Measurements from ENCODE around the gene PDE6A. TPM values are rescaled to one million over a fixed set of nuclear protein-coding genes. Genes with fewer than 3 reads are reported as not detected.

The PDE6A gene
- polyA plus RNA-seq, 1 donor, result 0.25 TPM

- no peak for DNase-seq
Observed at GRCh38 chr5:149838881-149839739, 105.5 kb downstream of the PDE6A start.

DNA sequence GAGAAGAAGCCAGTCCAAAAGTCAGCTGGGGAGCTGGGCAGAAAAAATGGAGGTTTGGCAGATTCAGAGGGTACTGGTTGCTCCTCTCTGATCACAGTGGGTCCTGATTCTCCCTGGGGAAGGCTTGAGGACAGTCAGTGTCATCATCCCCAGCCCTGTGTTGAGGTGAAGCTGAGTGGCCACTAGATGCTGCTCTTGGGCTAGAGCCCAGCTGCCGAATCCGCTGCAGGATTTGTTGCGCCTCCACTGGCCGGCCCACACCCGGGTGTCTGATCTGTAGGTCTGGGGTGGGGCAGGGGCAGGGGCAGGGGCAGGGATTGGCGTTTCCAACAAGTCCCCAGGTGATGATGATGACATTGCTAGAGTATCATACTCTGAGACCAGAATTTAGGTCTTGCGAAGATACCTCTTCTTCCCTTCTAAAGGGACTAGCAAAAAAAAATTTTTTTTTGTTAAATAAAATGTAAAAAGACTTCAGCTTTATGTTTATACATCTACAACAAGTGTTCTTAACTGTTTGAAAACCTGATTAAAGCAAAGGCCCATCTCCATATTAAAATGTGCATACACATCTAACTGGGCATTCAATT lies 106.8 kb downstream of the PDE6A start:
- DNase-seq, result no peak

DNA sequence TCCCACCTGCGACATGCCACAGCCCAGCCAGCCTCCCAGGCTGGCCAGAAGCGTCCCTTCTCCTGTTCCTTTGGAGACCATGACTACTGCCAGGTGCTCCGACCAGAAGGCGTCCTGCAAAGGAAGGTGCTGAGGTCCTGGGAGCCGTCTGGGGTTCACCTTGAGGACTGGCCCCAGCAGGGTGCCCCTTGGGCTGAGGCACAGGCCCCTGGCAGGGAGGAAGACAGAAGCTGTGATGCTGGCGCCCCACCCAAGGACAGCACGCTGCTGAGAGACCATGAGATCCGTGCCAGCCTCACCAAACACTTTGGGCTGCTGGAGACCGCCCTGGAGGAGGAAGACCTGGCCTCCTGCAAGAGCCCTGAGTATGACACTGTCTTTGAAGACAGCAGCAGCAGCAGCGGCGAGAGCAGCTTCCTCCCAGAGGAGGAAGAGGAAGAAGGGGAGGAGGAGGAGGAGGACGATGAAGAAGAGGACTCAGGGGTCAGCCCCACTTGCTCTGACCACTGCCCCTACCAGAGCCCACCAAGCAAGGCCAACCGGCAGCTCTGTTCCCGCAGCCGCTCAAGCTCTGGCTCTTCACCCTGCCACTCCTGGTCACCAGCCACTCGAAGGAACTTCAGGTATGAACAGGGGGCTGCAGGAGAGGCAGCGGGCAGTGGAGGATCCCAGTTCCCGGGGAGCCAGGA lies 108.0 kb downstream of the PDE6A start:
- no peak for DNase-seq

DNA sequence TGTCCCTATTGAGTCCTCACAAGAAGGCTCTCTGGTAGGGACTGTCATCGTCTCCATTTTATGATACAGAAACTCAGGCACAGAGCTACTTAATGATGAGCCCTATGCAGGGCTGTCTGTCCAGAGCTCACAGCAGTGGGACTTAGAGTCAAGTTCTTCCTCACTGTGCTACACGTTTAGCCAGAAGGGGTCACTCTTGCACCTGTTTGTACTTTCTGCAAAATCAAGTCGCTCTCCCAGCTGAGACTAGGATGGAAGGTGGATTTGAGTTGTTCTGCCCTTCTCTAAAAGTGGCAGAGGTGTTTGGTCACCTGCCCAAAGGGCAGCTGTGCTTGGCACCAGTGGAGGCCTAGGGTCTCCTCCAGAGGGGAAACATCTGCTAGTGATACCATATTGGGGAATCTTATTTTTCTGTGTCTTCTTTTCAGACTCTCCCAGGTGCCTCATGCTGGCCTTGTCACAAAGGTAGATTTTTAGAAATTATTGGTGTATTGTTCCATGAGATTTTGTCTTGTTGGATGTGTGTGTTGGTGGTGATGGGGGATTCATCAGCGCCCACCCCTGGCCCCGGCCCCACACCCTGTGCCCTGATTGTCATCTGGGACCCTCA lies 110.2 kb downstream of the PDE6A start:
- DNase-seq, result peak; percentile 84

- DNase-seq, result no peak
Observed at GRCh38 chr5:149833116-149833827, 111.3 kb downstream of the PDE6A start.

DNA sequence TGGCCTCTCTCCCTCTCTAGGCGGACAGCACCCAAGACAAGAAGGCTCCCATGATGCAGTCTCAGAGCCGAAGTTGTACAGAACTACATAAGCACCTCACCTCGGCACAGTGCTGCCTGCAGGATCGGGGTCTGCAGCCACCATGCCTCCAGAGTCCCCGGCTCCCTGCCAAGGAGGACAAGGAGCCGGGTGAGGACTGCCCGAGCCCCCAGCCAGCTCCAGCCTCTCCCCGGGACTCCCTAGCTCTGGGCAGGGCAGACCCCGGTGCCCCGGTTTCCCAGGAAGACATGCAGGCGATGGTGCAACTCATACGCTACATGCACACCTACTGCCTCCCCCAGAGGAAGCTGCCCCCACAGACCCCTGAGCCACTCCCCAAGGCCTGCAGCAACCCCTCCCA lies 112.0 kb downstream of the PDE6A start:
- DNase-seq, result no peak

DNA sequence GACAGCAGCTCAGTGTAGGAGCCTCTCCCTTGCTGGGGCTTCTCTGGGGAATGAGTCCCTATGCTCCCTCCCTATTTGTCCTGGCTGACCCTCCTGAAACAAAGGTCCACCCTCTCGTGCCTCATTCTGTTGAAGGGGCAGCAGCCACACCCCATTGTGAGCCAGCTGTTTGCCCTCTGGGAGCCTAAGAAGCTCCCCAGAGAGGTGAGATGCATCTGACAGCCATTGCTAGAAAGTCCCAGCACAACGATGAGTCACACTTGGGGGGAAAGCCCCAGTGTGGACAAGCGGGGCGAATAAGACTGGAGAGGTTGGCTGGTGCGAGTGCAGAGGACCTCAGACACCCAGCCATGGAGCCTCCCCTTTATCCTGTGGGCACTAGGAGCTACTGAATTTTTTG lies 113.1 kb downstream of the PDE6A start:
- no peak for DNase-seq

DNA sequence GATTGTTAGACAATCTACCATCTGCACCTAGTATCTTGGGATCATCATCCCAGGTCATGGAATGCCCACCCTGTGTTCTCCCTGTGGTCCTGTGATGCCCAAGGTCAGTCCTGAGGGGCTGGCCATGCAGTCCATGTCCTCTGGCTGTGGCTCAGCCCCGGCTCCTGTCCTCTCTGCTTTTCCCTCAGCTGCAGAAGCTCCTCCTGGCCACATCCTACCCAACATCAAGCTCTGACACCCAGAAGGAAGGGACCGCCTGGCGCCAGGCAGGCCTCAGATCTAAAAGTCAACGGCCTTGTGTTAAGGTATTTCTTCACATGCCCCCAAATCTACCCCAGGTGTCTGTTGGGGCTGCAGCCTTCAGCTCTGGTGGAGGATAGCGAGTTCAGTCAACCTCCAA lies 114.0 kb downstream of the PDE6A start:
- no peak for DNase-seq

GRCh38 chr5:149829954-149830353 lies 114.6 kb downstream of the PDE6A start:
- no peak for DNase-seq

- DNase-seq, result peak; percentile 91
Observed at GRCh38 chr5:149828161-149829011, 116.2 kb downstream of the PDE6A start.

DNA sequence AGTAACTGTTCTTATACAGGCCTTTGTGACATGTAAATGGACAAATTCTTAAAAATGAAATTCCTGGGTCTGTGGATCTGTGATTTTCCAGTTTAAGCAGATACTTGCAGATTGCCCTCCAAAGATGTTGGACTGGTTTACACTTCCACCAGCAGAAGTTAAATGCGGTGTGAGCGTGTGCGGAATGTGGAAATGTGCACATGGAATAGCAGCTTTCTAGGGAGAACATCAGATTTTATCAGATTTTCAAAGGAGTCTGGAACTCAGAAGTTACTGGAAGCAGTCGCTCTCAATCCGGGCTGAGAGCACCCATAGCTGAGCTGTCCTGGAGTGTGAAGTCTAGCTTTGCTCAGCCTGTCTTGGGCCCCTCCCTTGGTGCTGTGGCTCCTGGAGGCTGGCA lies 117.0 kb downstream of the PDE6A start:
- DNase-seq, result no peak

DNA sequence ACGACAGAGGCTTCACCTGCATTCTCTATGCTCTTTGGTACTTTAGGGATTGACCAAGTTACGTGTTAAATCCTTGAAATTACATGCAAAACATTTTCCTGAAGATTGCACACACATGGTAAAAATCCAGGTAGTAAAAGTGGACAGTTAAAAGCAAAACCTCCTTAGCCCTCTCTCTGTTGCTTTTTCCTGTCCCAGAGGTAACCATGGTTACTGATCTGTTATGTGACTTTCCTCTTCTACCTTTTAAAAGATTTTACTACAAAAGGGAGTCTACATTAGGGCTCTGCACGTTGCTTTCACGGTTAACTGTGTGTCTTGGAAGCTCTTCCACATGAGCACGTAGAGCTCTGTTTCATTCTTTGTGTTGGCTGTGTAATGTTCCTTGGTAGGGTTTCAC lies 117.5 kb downstream of the PDE6A start:
- no peak for DNase-seq

GRCh38 chr5:149826574-149826973 lies 118.0 kb downstream of the PDE6A start:
- DNase-seq, result no peak

DNA sequence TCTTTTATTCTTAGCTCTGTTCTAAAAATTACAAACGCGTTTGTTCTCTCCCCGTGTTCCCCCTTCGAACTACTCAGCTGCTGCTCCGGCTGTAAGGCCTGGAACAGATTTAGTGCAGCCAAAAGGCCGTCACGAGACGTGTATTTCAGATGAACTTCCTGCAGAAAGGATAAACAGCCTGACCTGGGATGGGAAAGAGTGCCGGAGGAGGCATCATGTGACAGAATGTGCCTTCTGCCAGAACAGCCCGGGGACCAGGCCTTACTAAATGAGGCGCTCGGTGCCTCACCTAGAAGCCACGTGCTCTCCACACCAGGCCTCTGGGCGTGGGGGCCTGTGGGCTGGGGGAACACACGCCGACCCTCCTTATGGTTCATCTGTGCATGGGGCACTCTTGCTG lies 119.7 kb downstream of the PDE6A start:
- DNase-seq, result no peak

DNA sequence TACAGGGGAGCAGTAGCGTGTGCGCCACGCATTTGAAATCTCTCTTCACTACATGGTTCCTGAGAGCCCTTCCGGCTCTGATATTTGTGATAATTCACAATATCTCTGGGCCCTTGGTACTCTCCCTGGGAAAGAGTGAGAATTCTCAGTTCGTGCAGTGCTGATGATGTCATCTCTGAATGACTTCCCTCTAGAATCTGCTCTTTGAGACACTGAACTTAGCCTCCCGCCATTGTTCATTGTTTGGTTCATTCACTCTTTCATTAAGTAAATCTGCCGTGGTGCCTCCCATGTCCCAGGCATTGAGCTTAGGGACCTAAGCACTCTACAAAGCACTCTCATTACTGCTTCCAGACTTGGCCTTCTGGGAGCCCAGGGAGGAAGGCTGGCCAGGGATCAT lies 120.5 kb downstream of the PDE6A start:
- no peak for DNase-seq

DNA sequence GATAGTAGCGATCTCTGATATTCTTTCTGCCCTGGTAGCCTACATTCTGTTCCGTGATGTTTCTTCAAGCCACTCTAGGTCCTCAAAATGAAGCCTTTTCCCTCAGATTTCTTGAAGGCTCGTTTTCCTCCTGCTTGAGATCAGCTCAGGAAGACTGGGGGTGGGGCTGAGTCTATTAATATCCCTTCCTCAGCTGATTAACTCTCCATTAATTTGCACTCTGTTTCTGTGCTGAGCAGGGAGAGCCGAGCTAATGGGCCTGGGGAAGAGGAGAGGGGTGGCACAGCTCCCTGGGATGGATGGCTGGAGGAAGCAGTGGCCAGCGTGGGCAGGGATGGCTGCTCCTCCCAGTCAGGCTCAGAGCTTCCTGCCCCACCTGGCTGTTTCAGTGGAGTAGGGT lies 121.2 kb downstream of the PDE6A start:
- DNase-seq, result no peak

DNA sequence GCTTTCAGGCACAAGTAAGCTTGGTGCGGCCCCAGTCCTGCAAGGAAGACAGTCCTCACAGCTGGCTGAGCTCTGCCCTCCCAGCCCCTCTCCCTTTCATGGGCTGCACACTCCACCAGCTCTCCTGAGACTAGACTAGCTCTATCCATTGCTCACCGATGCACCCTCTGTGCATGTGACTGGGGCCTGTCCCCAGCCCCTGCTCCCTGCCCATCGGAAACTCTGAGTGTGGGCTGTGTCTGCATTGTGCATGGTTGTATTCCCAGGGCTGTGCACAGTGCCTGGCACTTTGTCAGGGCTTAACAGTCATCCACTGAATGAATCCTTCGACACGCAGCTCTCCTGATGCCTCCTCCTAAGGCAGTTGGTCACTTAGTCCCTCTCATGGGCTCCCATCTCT lies 122.3 kb downstream of the PDE6A start:
- DNase-seq, result no peak

DNA sequence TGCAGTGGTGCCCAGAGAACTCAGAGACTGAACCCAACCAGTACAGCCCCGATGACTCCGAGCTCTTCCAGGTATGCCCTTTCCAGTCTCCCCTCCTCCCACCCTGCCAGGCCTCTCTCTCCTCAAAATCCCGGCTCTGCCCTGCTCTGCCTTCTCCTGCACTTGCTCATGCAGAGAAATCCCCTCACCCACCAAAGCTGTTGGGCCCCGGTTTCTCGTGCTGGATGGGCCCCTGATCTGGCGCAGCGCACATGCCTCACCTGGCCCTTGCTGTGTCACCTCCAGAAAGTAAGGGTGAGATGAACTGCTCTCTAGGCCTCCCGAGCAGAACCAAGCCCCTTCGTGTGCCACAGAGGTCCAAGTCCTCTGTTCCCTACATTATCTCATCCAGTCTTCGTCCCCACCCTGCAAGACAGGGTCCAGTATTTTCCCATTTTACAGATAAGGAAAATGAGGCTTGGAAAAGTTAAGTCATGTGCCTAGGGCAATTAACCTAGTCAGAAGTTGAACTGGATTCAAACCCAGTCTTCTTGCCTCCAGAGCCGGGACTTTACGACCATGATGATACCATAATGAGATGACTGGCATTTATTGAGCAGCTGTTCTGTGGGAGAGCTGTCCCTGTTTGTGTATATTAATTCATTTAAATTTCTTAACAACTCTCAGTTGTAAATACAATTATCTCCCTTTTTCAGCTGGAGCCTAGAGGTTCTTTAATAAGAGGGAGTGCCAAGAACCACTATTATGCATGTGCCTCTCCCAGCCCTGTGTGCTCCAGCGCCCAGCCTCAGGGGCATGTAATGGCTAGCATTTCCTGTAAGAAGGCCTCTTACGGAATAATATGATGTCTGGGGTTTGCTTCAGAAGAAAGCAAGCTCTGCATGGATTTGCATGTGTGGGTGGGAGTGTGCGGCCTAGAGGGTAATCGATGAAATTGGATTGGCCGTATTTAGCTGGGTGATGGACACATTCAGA lies 123.8 kb downstream of the PDE6A start:
- no peak for DNase-seq

- DNase-seq, result no peak
Observed at GRCh38 chr5:149820012-149820411, 124.6 kb downstream of the PDE6A start.

- DNase-seq, result no peak
Observed at GRCh38 chr5:149818116-149818515, 126.5 kb downstream of the PDE6A start.
